SK-N-SH treated with all-trans-retinoic acid at 6 μM for 48 hours (cell line): ENCODE results near the gene ZSWIM8.

Source experiments
- ATAC-seq: fragments of 200-7000 bp; cut with Tn5 transposase; 3 replicates; pipeline ENCODE4 v1.9.1; 2020; ENCODE audit warnings: mild to moderate bottlenecking, moderate library complexity
- ARNTL ChIP-seq: fragments of 450-650 bp; formaldehyde crosslinking; IDR thresholded peaks from 2 replicates; pipeline ENCODE4 v1.5.0; 2020; ENCODE audit warnings: low read depth, mild to moderate bottlenecking, moderate library complexity, borderline replicate concordance
- CSDC2 ChIP-seq: fragments of 250-450 bp; sonication (Bioruptor Pico); IDR thresholded peaks from 2 replicates; pipeline ENCODE4 v1.5.0; 2020; ENCODE audit warnings: mild to moderate bottlenecking, moderate library complexity
- ESRRG ChIP-seq: fragments of 250-450 bp; sonication (Bioruptor Pico); IDR thresholded peaks from 2 replicates; pipeline ENCODE4 v1.6.1; 2021; ENCODE audit warnings: mild to moderate bottlenecking
- GLIS3 ChIP-seq: fragments of 250-450 bp; sonication (Bioruptor Pico); IDR thresholded peaks from 2 replicates; pipeline ENCODE4 v1.5.0; 2020; ENCODE audit warnings: mild to moderate bottlenecking, moderate library complexity
- ISL1 ChIP-seq: fragments of 250-450 bp; sonication (Bioruptor Pico); IDR thresholded peaks from 2 replicates; pipeline ENCODE4 v2.1.2; 2022; ENCODE audit warnings: mild to moderate bottlenecking, moderate library complexity
- OSR1 ChIP-seq: fragments of 250-450 bp; sonication (Bioruptor Pico); IDR thresholded peaks from 2 replicates; pipeline ENCODE4 v1.8.0; 2022; ENCODE audit warnings: moderate library complexity, mild to moderate bottlenecking, inconsistent platforms
- PPARA ChIP-seq: fragments of 250-450 bp; sonication (Bioruptor Pico); IDR thresholded peaks from 2 replicates; pipeline ENCODE4 v1.5.0; 2020; ENCODE audit warnings: mild to moderate bottlenecking, borderline replicate concordance
- RARB ChIP-seq: fragments of 250-450 bp; sonication (Bioruptor Pico); IDR thresholded peaks from 2 replicates; pipeline ENCODE4 v1.8.0; 2021; ENCODE audit warnings: mild to moderate bottlenecking, moderate library complexity
- SNAI2 ChIP-seq: fragments of 250-450 bp; sonication (Bioruptor Pico); IDR thresholded peaks from 2 replicates; pipeline ENCODE4 v1.5.0; 2020; ENCODE audit warnings: mild to moderate bottlenecking, moderate library complexity
- TCF4 ChIP-seq: fragments of 250-450 bp; sonication (Bioruptor Pico); IDR thresholded peaks from 2 replicates; pipeline ENCODE4 v1.8.0; 2021; ENCODE audit warnings: mild to moderate bottlenecking, moderate library complexity, borderline replicate concordance
- TOX ChIP-seq: fragments of 250-450 bp; sonication (Bioruptor Pico); IDR thresholded peaks from 2 replicates; pipeline ENCODE4 v1.8.0; 2021; ENCODE audit warnings: mild to moderate bottlenecking, moderate library complexity, borderline replicate concordance
- ZC3H10 ChIP-seq: fragments of 250-450 bp; sonication (Bioruptor Pico); IDR thresholded peaks from 2 replicates; pipeline ENCODE4 v1.5.1; 2021; ENCODE audit warnings: mild to moderate bottlenecking, moderate library complexity
- ZFP3 ChIP-seq: fragments of 250-450 bp; sonication (Bioruptor Pico); IDR thresholded peaks from 2 replicates; pipeline ENCODE4 v1.5.0; 2020; ENCODE audit warnings: mild to moderate bottlenecking, moderate library complexity
- ZFP30 ChIP-seq: fragments of 450-650 bp; formaldehyde crosslinking; IDR thresholded peaks from 2 replicates; pipeline ENCODE4 v1.5.0; 2022; ENCODE audit warnings: mild to moderate bottlenecking, moderate library complexity
- ZNF70 ChIP-seq: fragments of 450-650 bp; formaldehyde crosslinking; IDR thresholded peaks from 2 replicates; pipeline ENCODE4 v1.5.0; 2020; ENCODE audit warnings: mild to moderate bottlenecking, moderate library complexity
- ZNF8 ChIP-seq: fragments of 450-650 bp; formaldehyde crosslinking; IDR thresholded peaks from 2 replicates; pipeline ENCODE4 v1.5.0; 2020; ENCODE audit warnings: mild to moderate bottlenecking, moderate library complexity
- TF ChIP-seq, protein P1 (sequence below): fragments of 250-450 bp; sonication (Bioruptor Pico); IDR thresholded peaks from 2 replicates; pipeline ENCODE4 v1.5.1; 2021; ENCODE audit warnings: mild to moderate bottlenecking, moderate library complexity
- TF ChIP-seq, protein P2 (sequence below): fragments of 250-450 bp; sonication (Bioruptor Pico); IDR thresholded peaks from 2 replicates; pipeline ENCODE4 v1.5.1; 2020; ENCODE audit warnings: low read depth, mild to moderate bottlenecking, moderate library complexity
- TF ChIP-seq, protein P3 (sequence below): fragments of 250-450 bp; sonication (Bioruptor Pico); IDR thresholded peaks from 2 replicates; pipeline ENCODE4 v1.5.0; 2020; ENCODE audit warnings: mild to moderate bottlenecking, moderate library complexity
- TF ChIP-seq, protein P4 (sequence below): fragments of 250-450 bp; sonication (Bioruptor Pico); IDR thresholded peaks from 2 replicates; pipeline ENCODE4 v1.8.0; 2021; ENCODE audit warnings: low read depth, mild to moderate bottlenecking, moderate library complexity, borderline replicate concordance
- TF ChIP-seq, protein P5 (sequence below): fragments of 250-450 bp; sonication (Bioruptor Pico); IDR thresholded peaks from 2 replicates; pipeline ENCODE4 v1.8.0; 2020; ENCODE audit warnings: mild to moderate bottlenecking, moderate library complexity, borderline replicate concordance

ZSWIM8 gene

DNA sequence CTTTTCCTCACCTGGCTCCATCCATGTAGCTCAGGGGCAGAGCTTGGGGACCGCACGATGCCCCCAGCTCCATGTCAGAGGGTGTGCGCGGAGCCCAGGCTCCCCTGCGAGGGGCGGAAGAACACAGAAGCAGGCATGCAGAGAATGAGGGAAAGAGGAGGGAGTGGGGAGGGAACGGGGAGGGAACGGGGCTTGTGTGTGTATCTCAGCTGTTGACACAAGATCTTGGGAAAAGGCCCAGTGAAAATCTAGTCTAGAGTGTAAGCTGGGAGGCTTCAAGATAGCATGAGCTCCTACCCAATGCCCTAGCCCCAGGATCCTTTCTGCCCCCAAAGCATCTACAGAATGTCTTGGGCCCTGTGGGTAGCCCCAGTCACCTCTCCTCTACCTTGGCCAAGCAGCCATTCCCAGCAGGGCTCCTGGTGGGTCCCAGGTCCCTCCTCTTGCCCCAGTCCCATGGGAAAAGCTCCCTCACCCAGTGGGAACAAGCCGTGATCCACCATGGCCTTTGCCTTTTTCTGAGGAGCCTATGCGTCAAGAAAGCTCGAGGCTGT, 51.1 kb downstream of the ZSWIM8 start:
- TF ChIP-seq ZC3H10 = no peak
- TF ChIP-seq SNAI2 (CRISPR knock-in tag) = no peak
- TF ChIP-seq, protein P1, sequence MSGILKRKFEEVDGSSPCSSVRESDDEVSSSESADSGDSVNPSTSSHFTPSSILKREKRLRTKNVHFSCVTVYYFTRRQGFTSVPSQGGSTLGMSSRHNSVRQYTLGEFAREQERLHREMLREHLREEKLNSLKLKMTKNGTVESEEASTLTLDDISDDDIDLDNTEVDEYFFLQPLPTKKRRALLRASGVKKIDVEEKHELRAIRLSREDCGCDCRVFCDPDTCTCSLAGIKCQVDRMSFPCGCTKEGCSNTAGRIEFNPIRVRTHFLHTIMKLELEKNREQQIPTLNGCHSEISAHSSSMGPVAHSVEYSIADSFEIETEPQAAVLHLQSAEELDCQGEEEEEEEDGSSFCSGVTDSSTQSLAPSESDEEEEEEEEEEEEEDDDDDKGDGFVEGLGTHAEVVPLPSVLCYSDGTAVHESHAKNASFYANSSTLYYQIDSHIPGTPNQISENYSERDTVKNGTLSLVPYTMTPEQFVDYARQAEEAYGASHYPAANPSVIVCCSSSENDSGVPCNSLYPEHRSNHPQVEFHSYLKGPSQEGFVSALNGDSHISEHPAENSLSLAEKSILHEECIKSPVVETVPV = no peak
- no peak for TF ChIP-seq PPARA
- TF ChIP-seq RARB (CRISPR knock-in tag) = no peak
- TF ChIP-seq ZFP3 = no peak
- TF ChIP-seq TOX = no peak
- no peak for TF ChIP-seq ESRRG (CRISPR knock-in tag)
- TF ChIP-seq, protein P2, sequence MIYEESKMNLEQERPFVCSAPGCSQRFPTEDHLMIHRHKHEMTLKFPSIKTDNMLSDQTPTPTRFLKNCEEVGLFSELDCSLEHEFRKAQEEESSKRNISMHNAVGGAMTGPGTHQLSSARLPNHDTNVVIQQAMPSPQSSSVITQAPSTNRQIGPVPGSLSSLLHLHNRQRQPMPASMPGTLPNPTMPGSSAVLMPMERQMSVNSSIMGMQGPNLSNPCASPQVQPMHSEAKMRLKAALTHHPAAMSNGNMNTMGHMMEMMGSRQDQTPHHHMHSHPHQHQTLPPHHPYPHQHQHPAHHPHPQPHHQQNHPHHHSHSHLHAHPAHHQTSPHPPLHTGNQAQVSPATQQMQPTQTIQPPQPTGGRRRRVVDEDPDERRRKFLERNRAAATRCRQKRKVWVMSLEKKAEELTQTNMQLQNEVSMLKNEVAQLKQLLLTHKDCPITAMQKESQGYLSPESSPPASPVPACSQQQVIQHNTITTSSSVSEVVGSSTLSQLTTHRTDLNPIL = no peak
- TF ChIP-seq ARNTL (CRISPR knock-in tag) = no peak
- TF ChIP-seq OSR1 (CRISPR knock-in tag) = no peak
- TF ChIP-seq ZNF70 = no peak
- TF ChIP-seq ZFP30 (CRISPR knock-in tag) = no peak

DNA sequence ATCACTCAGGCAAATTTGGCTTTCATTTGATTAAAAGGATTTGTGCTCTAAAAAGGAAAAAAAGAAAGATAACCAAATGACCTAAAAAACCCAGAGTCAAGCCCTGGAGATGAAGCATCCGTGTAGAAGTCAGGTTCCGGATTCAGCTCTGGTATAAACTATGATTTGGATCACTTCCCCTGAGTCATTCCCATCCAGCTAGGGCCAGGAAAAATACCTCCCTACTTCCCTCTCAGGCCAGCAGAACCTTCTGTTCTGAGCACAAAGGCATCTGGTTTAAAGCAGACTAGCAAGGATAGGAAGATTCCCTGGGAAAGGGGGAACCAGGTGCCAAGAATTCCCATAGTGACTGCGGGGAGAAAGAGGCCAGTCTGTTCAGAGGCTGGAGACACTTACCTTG, 51.7 kb downstream of the ZSWIM8 start:
- TF ChIP-seq ZFP30 (CRISPR knock-in tag) = no peak
- no peak for TF ChIP-seq SNAI2 (CRISPR knock-in tag)
- ATAC-seq = no peak

More for the DNA sequence above, 51.1 kb downstream of the ZSWIM8 start:
- no peak for ATAC-seq

DNA sequence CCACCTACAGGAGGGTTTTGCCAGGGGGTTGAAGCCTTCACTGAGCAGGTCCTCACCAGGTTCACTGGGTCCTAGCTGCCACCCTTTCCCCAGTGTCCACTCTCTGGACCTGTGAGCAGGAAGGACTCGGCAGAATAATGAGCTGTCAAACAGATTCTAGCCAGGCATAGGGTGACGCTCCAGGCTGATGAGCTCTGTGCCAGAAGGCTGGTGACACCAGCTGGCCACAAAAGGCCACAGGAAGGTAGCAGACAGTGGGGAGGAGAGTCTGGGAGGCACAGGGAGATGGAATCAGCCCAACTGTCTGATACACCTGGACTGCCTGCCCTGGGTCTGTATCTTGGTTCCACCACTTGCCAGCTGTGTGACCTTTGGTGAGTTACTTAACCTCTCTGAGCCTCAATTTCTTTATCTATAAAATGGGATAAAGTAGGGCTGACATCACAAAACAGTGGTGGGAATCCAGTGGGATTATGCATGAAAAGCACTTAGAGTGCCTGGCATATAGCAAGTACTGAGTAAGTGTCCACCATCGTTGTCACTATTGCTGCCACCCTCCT, 52.7 kb downstream of the ZSWIM8 start:
- no peak for ATAC-seq
- TF ChIP-seq TCF4 (no peak), ARNTL (CRISPR knock-in tag) (no peak), ZFP3 (no peak), ESRRG (CRISPR knock-in tag) (no peak), ZNF8 (CRISPR knock-in tag) (no peak)
- TF ChIP-seq, protein P3, sequence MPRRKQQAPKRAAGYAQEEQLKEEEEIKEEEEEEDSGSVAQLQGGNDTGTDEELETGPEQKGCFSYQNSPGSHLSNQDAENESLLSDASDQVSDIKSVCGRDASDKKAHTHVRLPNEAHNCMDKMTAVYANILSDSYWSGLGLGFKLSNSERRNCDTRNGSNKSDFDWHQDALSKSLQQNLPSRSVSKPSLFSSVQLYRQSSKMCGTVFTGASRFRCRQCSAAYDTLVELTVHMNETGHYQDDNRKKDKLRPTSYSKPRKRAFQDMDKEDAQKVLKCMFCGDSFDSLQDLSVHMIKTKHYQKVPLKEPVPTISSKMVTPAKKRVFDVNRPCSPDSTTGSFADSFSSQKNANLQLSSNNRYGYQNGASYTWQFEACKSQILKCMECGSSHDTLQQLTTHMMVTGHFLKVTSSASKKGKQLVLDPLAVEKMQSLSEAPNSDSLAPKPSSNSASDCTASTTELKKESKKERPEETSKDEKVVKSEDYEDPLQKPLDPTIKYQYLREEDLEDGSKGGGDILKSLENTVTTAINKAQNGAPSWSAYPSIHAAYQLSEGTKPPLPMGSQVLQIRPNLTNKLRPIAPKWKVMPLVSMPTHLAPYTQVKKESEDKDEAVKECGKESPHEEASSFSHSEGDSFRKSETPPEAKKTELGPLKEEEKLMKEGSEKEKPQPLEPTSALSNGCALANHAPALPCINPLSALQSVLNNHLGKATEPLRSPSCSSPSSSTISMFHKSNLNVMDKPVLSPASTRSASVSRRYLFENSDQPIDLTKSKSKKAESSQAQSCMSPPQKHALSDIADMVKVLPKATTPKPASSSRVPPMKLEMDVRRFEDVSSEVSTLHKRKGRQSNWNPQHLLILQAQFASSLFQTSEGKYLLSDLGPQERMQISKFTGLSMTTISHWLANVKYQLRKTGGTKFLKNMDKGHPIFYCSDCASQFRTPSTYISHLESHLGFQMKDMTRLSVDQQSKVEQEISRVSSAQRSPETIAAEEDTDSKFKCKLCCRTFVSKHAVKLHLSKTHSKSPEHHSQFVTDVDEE = no peak
- TF ChIP-seq, protein P1 = no peak
- TF ChIP-seq, protein P2 = no peak

DNA sequence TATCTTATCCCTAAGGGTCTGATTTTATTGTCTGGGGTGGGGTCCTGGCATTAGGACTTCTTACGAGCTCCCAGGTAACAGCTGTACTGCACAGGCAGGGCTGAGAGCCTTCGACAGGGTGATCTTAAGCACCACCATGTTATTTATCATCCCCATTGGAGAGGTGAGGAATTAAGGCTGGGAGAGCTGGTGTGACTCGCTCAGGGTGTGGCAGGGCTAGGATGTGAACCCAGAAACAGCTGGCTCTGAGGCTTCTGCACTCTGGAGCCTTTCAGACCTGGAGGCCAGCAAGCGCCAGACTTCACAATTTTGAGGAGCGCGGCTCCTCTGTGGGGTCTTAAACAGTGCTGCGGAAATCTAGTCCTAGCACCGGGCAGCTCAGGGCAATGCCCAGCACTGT, 53.4 kb downstream of the ZSWIM8 start:
- TF ChIP-seq, protein P4, sequence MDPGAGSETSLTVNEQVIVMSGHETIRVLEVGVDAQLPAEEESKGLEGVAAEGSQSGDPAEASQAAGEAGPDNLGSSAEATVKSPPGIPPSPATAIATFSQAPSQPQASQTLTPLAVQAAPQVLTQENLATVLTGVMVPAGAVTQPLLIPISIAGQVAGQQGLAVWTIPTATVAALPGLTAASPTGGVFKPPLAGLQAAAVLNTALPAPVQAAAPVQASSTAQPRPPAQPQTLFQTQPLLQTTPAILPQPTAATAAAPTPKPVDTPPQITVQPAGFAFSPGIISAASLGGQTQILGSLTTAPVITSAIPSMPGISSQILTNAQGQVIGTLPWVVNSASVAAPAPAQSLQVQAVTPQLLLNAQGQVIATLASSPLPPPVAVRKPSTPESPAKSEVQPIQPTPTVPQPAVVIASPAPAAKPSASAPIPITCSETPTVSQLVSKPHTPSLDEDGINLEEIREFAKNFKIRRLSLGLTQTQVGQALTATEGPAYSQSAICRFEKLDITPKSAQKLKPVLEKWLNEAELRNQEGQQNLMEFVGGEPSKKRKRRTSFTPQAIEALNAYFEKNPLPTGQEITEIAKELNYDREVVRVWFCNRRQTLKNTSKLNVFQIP (CRISPR knock-in tag) = no peak
- TF ChIP-seq, protein P5, sequence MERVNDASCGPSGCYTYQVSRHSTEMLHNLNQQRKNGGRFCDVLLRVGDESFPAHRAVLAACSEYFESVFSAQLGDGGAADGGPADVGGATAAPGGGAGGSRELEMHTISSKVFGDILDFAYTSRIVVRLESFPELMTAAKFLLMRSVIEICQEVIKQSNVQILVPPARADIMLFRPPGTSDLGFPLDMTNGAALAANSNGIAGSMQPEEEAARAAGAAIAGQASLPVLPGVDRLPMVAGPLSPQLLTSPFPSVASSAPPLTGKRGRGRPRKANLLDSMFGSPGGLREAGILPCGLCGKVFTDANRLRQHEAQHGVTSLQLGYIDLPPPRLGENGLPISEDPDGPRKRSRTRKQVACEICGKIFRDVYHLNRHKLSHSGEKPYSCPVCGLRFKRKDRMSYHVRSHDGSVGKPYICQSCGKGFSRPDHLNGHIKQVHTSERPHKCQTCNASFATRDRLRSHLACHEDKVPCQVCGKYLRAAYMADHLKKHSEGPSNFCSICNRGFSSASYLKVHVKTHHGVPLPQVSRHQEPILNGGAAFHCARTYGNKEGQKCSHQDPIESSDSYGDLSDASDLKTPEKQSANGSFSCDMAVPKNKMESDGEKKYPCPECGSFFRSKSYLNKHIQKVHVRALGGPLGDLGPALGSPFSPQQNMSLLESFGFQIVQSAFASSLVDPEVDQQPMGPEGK = no peak
- TF ChIP-seq CSDC2 (CRISPR knock-in tag) = no peak
- TF ChIP-seq PPARA = no peak
- TF ChIP-seq ZNF70 = no peak
- no peak for TF ChIP-seq ZFP3
- TF ChIP-seq ISL1 = no peak
- no peak for TF ChIP-seq ZC3H10
- no peak for TF ChIP-seq ZFP30 (CRISPR knock-in tag)
- no peak for TF ChIP-seq TCF4
- TF ChIP-seq ESRRG (CRISPR knock-in tag) = no peak
- TF ChIP-seq, protein P2 = no peak
- no peak for TF ChIP-seq RARB (CRISPR knock-in tag)
- TF ChIP-seq GLIS3 (CRISPR knock-in tag) = no peak
- no peak for TF ChIP-seq ARNTL (CRISPR knock-in tag)
- ATAC-seq = no peak
